CD4-positive, alpha-beta T cell treated with Interleukin-21 for 1 hour (primary cell): ENCODE measurements around the gene LAMTOR3.
"Not testable (repeated sequence)": the region's sequence is repeated elsewhere in the genome, so short reads cannot be mapped to it uniquely, and the experiment has no call there.

Source experiments
- DNase-seq: peaks from one replicate; pipeline ENCODE4 v3.0.0-alpha.2; 2020

The LAMTOR3 gene

DNA sequence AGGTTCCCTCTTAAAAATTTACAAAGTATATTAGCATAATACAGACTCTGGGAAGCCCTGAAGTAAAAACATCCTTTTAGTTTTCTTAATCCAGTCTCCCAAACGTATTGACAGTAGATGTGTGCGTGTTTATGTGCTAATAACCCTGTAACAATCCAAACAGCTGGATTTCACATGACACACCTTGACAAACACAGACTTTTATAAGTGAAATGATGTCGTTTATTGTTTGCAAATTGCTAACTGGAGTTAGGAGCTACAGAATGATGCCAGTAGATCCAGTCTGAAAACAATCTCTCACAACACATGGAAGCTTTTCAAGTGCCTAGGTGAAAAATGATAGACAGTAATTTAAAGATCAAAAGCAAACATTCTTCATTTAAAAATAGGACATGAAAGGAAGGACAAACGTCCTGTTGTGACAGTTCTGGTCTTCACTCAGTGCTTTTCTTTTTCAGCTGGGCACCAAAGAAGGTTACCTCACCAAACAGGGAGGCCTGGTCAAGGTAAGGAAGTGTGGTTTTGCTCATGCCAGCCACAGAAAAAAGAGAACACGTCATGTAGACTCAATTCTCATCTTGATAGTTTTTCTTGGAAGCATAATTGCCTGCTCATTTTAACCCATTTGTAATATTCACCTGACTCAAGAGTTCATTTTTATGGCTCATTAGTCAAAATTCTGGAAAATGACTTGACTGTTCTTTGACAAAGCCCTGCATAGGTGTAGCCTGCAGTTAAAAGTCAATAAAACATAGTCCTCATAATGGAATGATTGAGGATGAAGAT is 32.9 kb downstream of the LAMTOR3 start:
- no peak for DNase-seq

DNA sequence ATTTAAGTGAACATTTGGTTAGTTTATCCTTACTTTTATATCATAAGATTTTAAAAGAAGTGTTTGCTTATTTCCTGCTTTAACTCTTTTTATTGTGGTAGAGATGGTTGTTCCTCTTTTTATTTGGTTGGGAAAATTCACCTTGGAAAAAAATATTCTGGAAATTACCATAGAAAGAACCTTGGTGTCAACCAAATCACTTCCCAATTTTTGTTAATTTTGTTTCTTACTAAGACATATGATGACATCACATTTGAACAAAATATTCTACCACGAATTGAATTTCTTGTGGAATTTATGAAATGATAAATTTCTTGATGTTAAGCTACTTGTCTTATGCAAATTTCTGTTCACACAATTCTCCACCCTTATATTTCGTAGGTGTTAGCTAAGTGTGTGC is 33.7 kb downstream of the LAMTOR3 start:
- DNase-seq: no peak

DNA sequence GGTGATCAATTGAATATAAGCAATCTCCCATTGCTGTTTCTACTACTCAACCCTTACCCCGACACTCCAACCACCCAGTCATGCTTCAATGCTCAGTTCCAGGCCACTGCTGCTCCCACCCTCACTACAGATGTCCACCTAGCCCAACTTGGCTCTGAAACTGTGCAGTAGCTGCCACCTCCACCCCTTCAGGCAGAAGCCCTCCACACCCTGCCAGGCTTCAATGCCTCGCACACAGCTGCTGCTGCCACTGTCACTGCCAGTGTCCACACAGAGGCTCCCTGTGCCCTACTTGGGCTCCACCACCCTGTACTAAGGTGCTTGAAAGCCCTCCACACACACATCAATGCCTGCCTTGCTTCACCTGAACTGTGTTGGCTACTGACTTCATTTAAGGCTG is 34.6 kb downstream of the LAMTOR3 start:
- no peak for DNase-seq

GRCh38 chr4:99857307-99857706 is 36.9 kb downstream of the LAMTOR3 start:
- DNase-seq: no peak

- no peak for DNase-seq
Observed at GRCh38 chr4:99856166-99856565, 38.1 kb downstream of the LAMTOR3 start.

DNA sequence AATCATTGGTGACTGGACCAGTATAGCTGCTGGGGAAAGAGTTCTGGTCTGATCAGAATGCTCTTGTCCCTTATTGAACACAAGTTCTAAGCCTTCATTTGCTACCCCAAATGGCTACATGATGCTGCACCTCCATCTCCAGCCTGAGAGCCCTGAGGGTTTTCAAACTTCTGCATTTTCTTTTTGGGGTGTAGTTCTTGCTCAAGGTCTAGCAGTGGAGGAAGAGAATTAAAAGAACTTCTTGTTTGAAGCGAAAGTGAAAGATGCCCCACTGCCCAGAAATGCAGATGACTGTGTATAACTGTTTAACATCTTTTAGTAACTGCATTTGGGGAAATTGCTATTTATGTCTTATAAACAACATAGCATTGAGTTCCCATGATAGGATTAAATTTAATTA is 38.5 kb downstream of the LAMTOR3 start:
- DNase-seq: peak; percentile 26

GRCh38 chr4:99853999-99854398 is 40.2 kb downstream of the LAMTOR3 start:
- no peak for DNase-seq

GRCh38 chr4:99853190-99853589 is 41.0 kb downstream of the LAMTOR3 start:
- no peak for DNase-seq

- no peak for DNase-seq
Observed at GRCh38 chr4:99852199-99852749, 42.0 kb downstream of the LAMTOR3 start.

GRCh38 chr4:99848591-99849001 is 45.6 kb downstream of the LAMTOR3 start:
- DNase-seq: peak; percentile 24

- DNase-seq: peak; percentile 44
Observed at GRCh38 chr4:99847362-99847976, 46.8 kb downstream of the LAMTOR3 start.

GRCh38 chr4:99846891-99847290 is 47.3 kb downstream of the LAMTOR3 start:
- no peak for DNase-seq

DNA sequence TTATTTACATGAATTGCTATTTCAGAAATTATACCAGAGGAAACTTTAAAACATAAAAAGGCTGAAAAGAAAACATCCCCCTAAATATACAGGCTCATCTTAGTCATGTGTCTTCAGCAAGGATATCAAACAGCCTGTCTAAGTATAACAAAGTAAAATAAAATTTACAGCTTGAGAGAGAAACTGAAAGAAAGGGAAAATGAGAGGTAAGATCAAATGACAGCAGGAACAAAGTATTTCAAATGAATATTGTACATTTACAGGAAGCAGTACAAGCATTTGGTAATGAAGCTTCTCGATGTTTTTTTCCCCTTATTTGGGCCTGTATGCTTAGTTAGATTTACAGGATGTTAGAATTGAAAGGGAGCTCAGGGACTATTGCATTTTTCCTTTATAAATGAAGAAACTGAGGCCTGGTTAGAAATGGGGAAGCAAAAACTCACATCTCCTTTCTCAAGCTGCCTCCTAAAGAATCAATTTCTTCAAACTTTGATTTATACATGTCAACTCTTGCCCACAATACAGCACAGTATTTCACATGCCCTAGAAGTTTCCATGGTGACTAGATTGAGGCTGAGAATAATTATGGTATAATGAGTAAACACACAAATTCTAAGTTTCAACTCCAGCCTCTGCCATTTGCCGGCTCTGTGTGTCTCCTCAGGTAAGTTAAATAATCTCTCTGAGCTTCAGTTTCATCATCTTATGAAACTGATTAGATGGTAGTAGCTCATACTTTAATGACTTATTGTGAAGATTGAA is 48.3 kb downstream of the LAMTOR3 start:
- DNase-seq: peak; percentile 39

- DNase-seq: no peak
Observed at GRCh38 chr4:99845179-99845578, 49.0 kb downstream of the LAMTOR3 start.

DNA sequence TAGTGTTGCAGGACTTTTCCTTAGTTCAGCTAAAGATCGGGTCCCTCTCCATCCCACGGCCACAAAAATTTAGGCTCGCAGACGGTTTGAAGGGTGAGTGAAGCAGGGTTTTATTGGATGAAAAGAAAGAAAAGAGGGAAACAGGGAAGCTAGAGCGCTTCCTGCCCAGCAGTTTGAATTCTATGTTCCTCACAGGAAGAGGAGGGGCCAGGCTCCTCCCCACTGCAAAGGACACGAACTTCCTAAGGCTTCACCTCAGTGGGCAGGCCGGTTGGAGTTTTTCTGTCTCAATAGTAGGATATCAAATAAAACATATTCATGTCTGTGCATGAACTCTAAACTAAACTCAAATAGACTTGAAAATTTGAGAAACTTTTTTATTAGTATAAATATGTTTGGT is 50.2 kb downstream of the LAMTOR3 start:
- no peak for DNase-seq

DNA sequence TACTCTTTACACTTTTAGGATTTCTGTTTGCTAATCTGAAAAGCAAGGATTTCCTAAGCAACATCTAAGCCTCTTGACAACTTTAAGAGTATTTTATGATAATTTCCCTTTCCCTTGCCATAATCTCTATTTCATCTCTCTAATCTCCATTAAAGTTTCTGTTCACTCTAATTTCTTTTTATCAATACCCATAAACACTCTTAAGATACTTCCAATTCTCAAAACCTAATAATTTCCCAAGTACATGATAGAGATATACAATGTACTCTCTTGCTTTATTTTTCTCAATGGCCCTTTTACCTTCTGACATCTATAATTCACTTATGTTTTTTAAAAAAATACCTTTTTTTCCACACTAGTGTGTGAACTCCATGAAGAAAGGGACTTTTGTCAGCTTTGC is 50.8 kb downstream of the LAMTOR3 start:
- no peak for DNase-seq

GRCh38 chr4:99841129-99841528 is 53.1 kb downstream of the LAMTOR3 start:
- DNase-seq: no peak

DNA sequence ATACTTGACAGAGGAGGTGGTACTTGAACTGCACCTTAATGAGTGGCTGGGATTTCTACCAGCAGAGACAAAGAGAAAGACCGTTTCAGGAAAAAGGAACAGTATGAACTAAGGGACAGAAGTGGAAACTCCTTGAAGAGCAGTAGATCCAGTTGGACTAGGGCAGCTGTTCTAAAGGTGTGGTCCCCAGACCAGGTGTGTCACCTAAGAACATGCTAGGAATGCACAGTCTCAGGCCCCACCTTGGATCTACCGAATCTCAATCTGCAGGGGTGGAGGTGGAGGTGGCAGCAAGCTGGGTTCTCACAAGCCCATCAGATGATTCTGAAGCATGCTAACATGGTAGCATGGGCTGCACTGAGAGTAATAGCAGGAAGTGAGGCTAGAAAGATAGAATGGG is 55.3 kb downstream of the LAMTOR3 start:
- DNase-seq: no peak

DNA sequence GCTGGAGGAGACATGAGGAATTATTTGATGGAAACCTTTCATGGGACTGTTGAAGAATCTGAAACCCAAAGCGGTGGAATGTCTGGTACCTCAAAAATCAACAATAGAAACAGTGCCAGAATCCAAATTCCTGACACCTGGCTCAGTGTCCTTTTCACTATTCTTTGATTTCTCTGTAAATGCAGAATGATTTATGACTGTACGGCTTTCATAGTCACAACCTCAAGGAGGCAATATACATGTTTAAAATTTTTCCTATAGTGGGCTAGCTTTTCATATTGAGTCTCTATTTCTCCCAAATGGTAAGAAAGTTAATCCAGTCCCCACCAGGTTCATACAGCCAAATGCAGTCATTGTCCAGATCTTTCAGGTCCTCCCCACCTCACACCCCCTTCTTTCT is 58.3 kb downstream of the LAMTOR3 start:
- no peak for DNase-seq

- DNase-seq: no peak
Observed at GRCh38 chr4:99834569-99834968, 59.7 kb downstream of the LAMTOR3 start.

GRCh38 chr4:99833756-99834155 is 60.5 kb downstream of the LAMTOR3 start:
- no peak for DNase-seq

DNA sequence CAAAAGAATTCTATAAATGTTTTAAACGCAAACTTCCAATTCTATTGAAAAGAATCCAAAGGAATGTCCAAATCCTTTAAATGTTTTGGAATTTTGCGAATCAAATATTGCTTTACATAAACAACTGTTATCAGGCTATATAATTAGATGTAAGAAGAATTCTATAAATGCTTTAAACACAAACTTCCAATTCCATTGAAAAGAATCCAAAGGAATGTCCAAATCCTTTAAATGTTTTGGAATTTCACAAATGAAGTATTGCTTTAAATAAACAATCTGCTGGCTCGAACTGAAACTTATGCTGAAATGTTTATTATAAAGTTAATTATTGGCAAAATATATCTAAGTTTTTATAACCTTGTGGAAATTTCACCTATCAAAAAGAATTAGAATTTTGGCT is 61.5 kb downstream of the LAMTOR3 start:
- DNase-seq: no peak

GRCh38 chr4:99832321-99832720 is 61.9 kb downstream of the LAMTOR3 start:
- no peak for DNase-seq

GRCh38 chr4:99830051-99830450 is 64.2 kb downstream of the LAMTOR3 start:
- DNase-seq: not testable (repeated sequence)
